GM21737 (cell line): Measurements from ENCODE around the gene CDH7.

Experiments
- ATAC-seq: cut with Tn5 transposase; IDR thresholded peaks from one replicate; pipeline ENCODE4 v1.9.1; 2021; ENCODE audit warnings: mild to moderate bottlenecking, moderate library complexity; ENCODE audit not compliant: unreplicated experiment

CDH7 gene

GRCh38 chr18:65750389-65751154, at the start of gene CDH7:
CDH7 (plus strand) TSS chr18:65751012; CDS start chr18:65762843, 11,831 bp downstream.
- no peak for ATAC-seq

- ATAC-seq: no peak
These were observed 46.8 kb upstream of the CDH7 start for GRCh38 chr18:65704046-65704445.

DNA sequence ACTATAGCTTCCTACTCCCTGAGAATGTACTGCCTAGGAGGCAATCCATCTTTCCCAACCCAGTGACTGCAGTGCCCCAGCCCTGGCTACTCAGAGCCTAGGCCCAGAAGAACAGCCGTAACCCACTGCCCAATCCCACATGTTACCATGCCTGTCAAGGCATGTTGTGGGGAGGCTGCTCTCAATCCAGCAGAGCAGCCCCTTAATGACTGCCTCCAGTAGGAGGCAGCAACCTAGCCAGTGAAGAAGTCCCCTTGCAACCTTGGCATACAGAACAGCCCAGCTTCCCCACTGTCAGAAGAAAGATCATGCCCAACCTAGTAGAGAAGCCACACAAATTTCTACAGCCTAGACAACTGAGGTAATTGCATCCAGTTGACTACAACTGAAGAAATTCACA, 44.2 kb upstream of the CDH7 start:
- ATAC-seq: no peak

GRCh38 chr18:65711493-65711892, 39.3 kb upstream of the CDH7 start:
- ATAC-seq: no peak

DNA sequence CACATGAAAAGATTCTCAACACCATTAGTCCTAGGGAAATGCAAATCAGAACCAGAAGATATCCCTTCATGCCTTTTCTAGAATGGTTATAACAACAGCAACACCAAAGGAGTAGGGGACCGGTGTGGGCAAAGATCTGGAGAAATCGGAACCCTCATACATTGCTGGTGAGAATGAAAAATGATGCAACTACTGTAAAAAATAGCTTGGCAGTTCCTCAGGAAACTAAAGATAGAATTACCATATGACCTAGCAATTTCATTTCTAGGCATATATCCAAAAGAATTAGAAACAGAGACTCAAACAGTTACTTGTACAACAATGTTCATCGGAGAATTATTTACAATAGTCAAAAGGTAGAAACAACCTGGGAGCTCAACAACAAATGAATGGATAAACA, 29.2 kb upstream of the CDH7 start:
- ATAC-seq: no peak

DNA sequence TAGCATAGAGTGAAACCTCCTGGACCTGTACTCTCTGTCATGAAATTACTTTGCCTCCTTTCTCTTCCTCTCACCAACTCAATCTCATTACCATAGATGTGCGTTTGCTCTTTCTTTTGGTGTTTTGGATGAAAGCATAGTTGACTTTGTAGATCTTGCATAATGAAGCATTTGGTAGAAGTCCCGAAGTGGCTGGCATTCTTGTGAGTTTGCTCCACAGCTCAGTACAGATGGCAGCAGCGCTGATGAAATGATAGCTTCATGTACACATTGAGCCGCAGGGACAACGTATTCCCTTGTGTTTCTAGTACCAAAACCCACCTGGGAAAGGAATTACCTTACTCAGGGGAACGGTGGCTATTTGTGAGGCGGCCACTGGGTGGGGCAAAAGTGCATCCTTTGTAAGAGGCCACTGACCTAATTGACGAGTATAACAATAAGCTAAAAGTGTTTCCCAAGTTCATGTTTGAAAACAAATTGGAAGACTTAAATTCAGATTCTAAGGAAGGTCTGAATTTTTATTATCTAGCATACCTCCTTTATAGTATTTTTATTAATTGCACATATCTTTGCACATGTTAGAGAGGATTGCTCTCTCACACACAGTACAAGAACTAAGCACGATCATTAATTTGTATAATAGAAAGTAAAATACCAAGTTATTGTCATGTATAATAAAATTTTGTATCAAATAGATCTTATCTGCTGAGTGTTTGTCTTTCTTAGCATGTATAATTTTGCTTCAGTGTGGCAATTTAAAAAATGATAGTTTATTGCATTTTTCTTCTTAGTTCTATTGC, 25.4 kb upstream of the CDH7 start:
- ATAC-seq: no peak

DNA sequence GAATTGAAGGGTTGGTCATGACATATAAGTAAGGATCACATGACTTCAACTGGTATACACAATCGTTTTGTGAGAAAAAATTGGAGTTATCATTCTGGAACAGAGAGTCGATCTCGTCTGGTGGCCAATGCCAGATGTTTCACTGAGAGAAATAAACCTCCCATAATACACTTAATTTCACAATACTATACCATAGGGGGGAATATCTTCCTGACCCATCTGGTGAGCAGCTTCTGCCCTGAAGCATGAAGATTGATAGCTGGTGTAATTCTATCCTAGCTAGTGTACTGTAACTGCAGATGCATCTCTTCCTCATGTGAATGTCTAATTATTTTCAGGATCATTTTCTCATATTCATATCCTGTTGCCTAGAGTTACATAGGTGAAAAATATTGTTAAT, 15.7 kb upstream of the CDH7 start:
- no peak for ATAC-seq

- no peak for ATAC-seq
These were observed 13.3 kb upstream of the CDH7 start for GRCh38 chr18:65737471-65737955.

GRCh38 chr18:65746936-65747335, 3.9 kb upstream of the CDH7 start:
- no peak for ATAC-seq

DNA sequence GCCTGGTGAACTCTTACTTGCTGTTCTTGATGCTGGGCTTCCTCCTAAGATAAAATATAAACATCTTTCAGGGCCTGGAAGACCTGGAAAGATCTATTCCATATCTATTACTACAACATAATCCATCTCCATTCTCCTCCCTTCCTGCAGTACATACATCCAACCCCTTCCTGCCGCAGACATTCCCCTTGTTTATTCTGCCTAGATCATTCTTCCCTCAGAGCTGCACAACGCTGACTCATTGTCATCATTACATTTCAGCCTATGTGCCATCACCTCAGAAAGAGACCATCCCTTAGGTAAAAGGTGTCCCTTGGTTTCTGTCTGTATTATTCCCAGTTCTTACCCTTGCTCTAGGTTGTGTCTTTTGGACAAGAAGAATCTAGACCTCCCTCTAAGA, 2.5 kb upstream of the CDH7 start:
- ATAC-seq: no peak

GRCh38 chr18:65749841-65750240, 971 bp upstream of the CDH7 start:
- no peak for ATAC-seq

GRCh38 chr18:65751155-65752085, 608 bp downstream of the CDH7 start:
- ATAC-seq: no peak

DNA sequence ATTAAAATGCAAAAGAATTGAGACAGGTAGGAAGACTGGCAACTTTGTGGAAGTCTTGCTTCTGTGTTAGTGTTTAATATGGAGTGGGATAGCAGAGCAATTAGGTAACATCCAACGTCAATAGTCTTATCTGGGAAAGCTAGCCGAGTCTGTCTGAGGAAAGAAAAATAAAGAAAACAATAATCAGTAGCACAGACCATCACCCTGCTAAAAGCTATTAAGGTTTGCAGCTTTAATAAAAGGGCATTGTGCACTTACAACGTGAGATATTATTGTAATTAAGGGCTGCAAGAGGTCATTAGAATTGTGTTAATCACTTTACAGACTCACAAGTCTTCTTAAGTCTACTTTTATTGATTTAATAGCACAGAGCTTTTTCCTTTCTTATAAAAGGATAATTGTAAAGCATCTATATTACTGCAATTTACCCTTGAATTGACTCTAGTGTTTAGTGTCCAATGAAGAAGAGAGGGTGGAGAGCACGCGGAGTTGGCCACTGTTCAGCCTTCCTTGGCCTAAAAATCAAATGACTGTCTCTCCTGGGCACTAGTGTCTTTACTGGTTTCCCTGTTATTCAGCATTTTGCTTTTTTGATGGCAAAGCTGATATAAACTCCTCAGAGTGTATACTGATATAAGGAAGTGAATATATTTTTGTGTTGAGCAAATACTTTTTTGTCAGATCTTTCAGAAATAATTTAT, 2.0 kb downstream of the CDH7 start:
- no peak for ATAC-seq

GRCh38 chr18:65753520-65753919, 2.7 kb downstream of the CDH7 start:
- no peak for ATAC-seq

- no peak for ATAC-seq
These were observed 3.3 kb downstream of the CDH7 start for GRCh38 chr18:65754121-65754520.

DNA sequence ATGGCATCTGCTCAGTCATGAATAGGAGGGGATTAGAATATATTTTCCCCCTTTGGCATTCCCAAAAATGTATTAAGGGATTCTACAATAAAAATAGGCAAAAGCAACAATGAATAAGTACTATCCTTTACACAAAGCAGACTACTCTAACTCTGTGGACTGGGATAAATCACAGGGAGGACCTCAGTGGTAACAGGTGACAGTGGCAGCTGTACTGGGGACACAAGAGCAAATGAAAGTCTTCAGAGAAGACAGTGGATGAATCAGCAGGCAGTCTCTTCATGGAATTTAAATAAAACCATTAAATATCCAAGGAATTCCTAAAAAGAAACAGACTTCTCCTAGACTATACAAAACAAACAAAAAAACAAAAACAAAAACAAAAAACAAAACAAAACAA, 4.8 kb downstream of the CDH7 start:
- ATAC-seq: no peak

- no peak for ATAC-seq
These were observed 9.6 kb downstream of the CDH7 start for GRCh38 chr18:65760457-65760856.

DNA sequence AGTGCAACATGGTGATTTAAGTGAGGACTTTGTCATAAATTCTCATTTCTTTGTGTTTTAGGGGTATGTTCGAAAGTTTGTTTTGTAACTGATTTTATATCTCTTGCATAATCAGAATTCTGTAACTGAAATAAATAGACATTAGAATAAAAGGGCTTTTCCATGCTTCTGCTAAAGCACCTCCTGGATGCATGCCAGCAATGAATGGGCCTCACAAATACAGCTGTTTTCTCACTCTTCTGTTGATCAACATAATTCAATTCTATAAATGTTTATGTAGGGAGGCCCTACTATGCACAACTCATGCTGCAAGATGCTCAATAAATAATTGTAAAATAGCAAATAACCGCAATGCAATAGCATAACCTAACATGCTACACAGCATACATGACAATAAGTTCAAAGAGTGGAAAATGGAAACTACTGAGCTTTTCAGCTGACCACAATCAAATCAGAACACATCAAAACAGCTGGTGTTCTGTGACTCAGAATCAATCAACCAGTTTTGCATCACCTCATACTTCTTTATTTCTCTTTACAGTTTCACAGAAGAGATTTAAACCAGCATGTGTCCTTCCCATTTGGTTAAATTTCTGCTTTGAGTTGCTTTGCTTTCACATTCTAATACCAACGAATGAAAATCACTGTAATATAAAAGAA, 11.0 kb downstream of the CDH7 start:
- ATAC-seq: no peak

- no peak for ATAC-seq
These were observed 11.7 kb downstream of the CDH7 start for GRCh38 chr18:65762556-65762955.

DNA sequence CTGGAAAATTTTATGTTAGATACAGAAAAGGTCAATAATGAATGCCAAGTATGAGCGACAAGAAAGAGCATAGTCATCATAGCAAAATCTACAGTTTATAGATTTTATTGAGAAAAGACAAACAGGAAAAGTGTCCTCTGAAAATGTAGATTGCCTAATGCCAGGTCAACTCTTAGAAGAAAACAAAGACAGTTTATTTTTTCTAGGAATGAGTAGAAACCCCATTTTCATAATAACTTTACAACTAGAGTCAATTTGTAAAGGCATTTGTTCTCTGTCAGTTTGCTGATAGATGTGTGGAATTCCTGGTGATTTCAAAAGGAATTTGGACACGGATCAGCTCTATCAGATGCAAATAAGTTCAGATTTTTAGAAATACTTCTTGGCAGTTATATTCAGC, 16.6 kb downstream of the CDH7 start:
- ATAC-seq: no peak
